GM12872 (cell line): ENCODE results near the gene FAM118A.

Experiments
- CTCF ChIP-seq: IDR thresholded peaks from 3 replicates; pipeline ENCODE4 v1.5.1; 2011; ENCODE audit warnings: low read depth, mild to moderate bottlenecking, low read length, moderate library complexity; ENCODE audit not compliant: insufficient read depth

The FAM118A gene

DNA sequence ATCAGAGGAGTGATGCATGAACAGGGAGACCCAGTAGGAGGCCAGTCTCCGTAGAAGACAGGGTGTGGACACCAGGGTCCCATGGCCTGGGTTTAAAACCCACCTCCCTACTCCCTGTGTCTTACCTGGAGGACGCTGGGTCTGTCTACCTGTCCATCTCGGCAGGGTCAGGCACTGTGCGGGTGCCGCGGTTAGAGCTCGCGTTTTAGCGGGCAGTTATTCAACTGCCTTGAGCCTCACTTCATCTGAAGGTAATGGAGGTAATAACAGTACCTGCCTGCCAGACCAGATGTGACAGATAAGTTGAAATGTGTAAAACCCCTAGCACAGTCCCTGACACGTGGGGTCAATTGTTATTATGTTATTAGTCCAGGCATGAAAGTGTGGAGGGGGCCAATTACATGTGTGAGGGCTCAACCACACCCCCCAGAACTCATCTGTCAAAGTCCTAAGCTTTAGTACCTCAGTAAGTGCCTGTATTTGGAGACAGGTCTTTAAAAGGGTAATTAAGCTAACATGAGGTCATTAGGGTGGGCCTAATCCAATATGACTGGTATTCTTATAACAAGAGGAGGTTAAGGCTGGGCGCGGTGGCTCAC lies 33.1 kb upstream of the FAM118A start:
- TF ChIP-seq CTCF = no peak

DNA sequence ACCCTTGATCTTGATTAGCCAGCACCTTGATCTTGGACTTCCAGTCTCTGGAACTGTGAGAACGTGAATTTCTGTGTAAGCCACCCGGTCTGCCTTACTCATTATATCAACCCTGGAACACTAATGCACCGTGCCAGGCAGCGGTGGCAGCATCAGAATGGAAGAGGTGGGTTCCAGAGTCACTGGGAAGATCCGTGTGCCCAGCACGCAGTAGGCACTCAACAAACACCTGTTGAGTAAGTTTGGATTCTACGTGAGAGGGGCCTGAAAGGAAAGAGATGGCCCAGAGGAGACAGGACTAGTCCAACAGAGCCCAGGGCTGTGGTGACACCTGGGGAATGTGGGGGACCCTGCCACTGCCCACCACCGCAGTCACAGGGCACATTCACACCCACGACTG lies 31.6 kb upstream of the FAM118A start:
- no peak for TF ChIP-seq CTCF

DNA sequence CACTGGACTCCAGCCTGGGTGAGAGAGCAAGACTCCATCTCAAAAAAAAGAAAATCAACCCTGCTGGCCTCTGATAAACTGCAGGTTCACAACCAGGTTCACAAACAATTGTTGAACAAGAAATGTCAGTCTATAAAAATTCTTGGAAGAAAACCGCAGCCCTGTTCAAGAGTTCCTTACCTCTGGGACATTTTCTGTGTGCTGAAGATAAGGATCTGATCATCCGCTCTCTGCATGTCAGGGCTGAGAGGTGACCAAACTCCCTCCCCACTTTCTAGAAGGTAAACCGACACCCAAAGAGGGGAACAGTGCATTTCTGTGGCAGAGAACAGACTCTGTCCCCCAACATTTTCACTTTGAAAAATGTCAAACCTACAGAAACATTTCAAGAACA lies 29.1 kb upstream of the FAM118A start:
- TF ChIP-seq CTCF = no peak

DNA sequence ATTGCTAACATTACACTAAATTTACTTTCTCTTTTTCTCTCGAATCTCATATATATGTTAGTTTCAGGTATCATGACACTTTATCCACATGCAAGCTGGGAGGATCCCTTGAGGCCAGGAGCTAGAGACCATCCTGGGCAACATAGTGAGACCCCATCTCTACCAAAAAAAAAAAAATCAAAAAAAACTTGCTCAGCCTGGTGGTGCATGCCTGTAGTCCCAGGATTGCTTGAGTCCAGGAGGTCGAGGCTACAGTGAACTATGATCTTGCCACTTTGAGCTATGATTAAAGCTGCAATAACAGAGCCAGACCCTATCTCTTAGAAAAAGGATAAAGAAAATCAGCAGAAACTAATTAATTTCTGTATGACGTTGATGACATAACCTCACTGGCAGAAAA lies 28.7 kb upstream of the FAM118A start:
- TF ChIP-seq CTCF = no peak

GRCh38 chr22:45284705-45285262 lies 24.9 kb upstream of the FAM118A start, which contains the start of gene UPK3A:
UPK3A (plus strand) TSS chr22:45284949; CDS start chr22:45285014, 65 bp downstream.
- no peak for TF ChIP-seq CTCF

DNA sequence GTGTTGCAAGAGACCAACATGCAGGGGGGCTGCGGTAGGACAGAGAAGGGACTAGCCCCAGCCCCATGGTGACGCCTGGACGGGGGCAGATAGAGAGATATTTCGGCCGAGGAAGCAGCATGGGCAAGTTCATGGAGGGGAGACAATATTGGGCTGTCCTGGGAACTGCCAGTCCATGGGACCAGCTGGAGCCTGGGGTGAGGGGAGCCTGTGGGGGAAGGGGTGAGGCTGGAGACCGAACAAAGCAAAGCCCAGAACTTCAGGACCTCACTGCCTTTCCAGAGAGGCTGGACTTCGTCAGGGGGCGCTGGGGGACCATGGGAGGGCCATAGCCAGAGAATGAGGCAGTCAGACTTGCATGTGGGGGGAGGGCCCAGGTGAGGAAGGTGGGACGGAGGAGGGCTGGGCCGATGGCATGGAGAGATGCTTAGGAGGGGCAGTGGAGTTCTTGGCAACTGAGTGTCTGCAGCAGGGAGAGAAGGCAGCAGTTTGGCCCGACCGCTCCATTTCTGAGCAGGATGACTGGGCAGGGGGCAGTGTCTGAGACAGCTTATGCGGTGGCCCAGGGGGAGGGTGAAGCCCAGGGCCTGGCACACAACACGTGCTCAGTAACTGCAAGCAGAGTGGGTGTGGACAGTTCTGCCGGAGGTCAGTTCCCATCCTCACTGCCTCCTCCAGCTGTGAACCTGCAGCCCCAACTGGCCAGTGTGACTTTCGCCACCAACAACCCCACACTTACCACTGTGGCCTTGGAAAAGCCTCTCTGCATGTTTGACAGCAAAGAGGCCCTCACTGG lies 24.3 kb upstream of the FAM118A start:
- 0 out of 3 replicates have a peak, but pooled peaks have one; percentile 7 for TF ChIP-seq CTCF

GRCh38 chr22:45286854-45287551 lies 22.7 kb upstream of the FAM118A start:
- no peak for TF ChIP-seq CTCF
